DND-41 (cell line): ENCODE results near the gene CACNB2.

Experiments used
- EZH2 ChIP-seq: IDR thresholded peaks from 3 replicates; pipeline ENCODE4 v1.6.1; 2012; ENCODE audit warnings: borderline replicate concordance, low read depth, mild to moderate bottlenecking, moderate library complexity, low read length, inconsistent platforms; ENCODE audit not compliant: severe bottlenecking
- TF ChIP-seq, protein P1 (sequence below): IDR thresholded peaks from 2 replicates; pipeline ENCODE4 v1.5.1; 2012; ENCODE audit warnings: borderline replicate concordance, low read length, moderate library complexity, mild to moderate bottlenecking; ENCODE audit not compliant: poor library complexity, severe bottlenecking; ENCODE audit errors: extremely low read depth

DNA sequence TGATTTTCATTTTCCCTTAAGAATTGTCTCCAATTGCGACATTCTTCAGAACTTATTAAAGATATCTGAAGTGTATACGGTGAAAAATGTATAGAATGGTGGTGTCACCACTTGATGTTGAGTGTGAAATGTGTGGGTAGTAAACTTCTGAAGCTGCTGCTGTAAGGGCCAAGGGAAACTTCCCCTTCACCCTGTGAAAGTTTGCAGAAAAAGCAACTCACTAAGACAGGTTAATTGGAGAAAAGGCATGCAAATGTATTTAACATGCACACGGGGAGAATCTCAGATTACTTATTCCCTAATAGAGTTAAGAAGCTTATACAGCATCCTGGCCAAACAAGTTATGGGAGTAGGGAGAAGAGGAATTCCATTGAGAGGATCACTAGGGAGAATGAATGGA is 338.1 kb downstream of the CACNB2 start:
- TF ChIP-seq, protein P1, sequence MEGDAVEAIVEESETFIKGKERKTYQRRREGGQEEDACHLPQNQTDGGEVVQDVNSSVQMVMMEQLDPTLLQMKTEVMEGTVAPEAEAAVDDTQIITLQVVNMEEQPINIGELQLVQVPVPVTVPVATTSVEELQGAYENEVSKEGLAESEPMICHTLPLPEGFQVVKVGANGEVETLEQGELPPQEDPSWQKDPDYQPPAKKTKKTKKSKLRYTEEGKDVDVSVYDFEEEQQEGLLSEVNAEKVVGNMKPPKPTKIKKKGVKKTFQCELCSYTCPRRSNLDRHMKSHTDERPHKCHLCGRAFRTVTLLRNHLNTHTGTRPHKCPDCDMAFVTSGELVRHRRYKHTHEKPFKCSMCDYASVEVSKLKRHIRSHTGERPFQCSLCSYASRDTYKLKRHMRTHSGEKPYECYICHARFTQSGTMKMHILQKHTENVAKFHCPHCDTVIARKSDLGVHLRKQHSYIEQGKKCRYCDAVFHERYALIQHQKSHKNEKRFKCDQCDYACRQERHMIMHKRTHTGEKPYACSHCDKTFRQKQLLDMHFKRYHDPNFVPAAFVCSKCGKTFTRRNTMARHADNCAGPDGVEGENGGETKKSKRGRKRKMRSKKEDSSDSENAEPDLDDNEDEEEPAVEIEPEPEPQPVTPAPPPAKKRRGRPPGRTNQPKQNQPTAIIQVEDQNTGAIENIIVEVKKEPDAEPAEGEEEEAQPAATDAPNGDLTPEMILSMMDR, result no peak
- TF ChIP-seq EZH2, result no peak
